ENCODE results near the gene CTTNBP2NL.

Gene CTTNBP2NL

GRCh38 chr1:112371775-112372174 is 24.2 kb upstream of the CTTNBP2NL start:
- no peak overlapping the region for H3K4me3 ChIP-seq (ENCODE audit: low read depth, low read length)
- TF ChIP-seq CTCF (IDR thresholded peaks at IDR 0.05; ENCODE audit: insufficient read depth, low read depth, low read length, missing control alignments): no peak
- no peak for DNase-seq (ENCODE audit: low read depth)

- DNase-seq (ENCODE audit: low read depth): no peak
- no peak for TF ChIP-seq CTCF (IDR thresholded peaks at IDR 0.05; ENCODE audit: insufficient read depth, low read depth, low read length, missing control alignments)
Measured at GRCh38 chr1:112373806-112374205, 22.2 kb upstream of the CTTNBP2NL start.

GRCh38 chr1:112375701-112376100 is 20.3 kb upstream of the CTTNBP2NL start:
- no peak for DNase-seq (ENCODE audit: low read depth)
- TF ChIP-seq CTCF (IDR thresholded peaks at IDR 0.05; ENCODE audit: insufficient read depth, low read depth, low read length, missing control alignments): no peak
- no peak overlapping the region for H3K4me3 ChIP-seq (ENCODE audit: low read depth, low read length)

More at GRCh38 chr1:112373806-112374205, 22.2 kb upstream of the CTTNBP2NL start:
- H3K4me3 ChIP-seq (ENCODE audit: low read depth, low read length): no peak overlapping the region

GRCh38 chr1:112380356-112380755 is 15.7 kb upstream of the CTTNBP2NL start:
- TF ChIP-seq CTCF (IDR thresholded peaks at IDR 0.05; ENCODE audit: insufficient read depth, low read depth, low read length, missing control alignments): no peak
- no peak for DNase-seq (ENCODE audit: low read depth)
- no peak overlapping the region for H3K4me3 ChIP-seq (ENCODE audit: low read depth, low read length)

GRCh38 chr1:112381324-112382076 is 14.5 kb upstream of the CTTNBP2NL start:
- no peak overlapping the region for H3K4me3 ChIP-seq (ENCODE audit: low read depth, low read length)
- DNase-seq (ENCODE audit: low read depth): no peak
- no peak for TF ChIP-seq CTCF (IDR thresholded peaks at IDR 0.05; ENCODE audit: insufficient read depth, low read depth, low read length, missing control alignments)

- no peak overlapping the region for H3K4me3 ChIP-seq (ENCODE audit: low read depth, low read length)
- no peak for TF ChIP-seq CTCF (IDR thresholded peaks at IDR 0.05; ENCODE audit: insufficient read depth, low read depth, low read length, missing control alignments)
- DNase-seq (ENCODE audit: low read depth): no peak
Measured at GRCh38 chr1:112383759-112384370, 12.1 kb upstream of the CTTNBP2NL start.

Measured in GM12865 (cell line).